Activated CD8-positive, alpha-beta memory T cell treated with anti-CD3 and anti-CD28 coated beads for 4 hours (primary cell): Measurements from ENCODE around the gene ADAMTS9.

Experiments used
- DNase-seq, 2 donors: peaks; one replicate each; pipeline ENCODE4 v3.0.0-alpha.2; 2020; ENCODE audit warnings: low read depth in 2 of 2

Gene ADAMTS9

DNA sequence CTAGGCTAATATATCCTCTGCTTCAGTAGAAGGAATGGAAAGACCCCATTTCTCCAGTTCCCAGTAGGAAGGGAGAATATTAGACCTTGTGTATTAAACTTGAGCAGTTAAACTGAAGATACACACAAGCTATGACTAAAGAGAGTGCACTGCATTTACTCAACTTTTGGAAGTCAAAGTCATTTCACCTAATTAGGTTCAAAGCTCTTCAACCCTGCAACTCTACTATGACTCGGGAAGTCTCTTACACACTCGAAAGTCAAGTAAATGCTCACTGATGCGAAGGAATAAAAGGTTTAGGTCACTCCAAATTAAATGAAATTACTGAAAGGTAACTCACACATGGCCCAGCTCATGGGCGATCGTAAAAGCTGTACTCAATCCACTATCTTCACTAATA is 33.8 kb downstream of the ADAMTS9 start:
- no peak for DNase-seq

- no peak for DNase-seq
These were observed 34.7 kb downstream of the ADAMTS9 start for GRCh38 chr3:64653101-64653500.

GRCh38 chr3:64651741-64652241 is 36.0 kb downstream of the ADAMTS9 start:
- no peak for DNase-seq

GRCh38 chr3:64651303-64651702 is 36.5 kb downstream of the ADAMTS9 start:
- DNase-seq, result no peak

GRCh38 chr3:64650715-64651114 is 37.1 kb downstream of the ADAMTS9 start:
- DNase-seq, result no peak

GRCh38 chr3:64650096-64650622 is 37.6 kb downstream of the ADAMTS9 start:
- DNase-seq, result no peak

DNA sequence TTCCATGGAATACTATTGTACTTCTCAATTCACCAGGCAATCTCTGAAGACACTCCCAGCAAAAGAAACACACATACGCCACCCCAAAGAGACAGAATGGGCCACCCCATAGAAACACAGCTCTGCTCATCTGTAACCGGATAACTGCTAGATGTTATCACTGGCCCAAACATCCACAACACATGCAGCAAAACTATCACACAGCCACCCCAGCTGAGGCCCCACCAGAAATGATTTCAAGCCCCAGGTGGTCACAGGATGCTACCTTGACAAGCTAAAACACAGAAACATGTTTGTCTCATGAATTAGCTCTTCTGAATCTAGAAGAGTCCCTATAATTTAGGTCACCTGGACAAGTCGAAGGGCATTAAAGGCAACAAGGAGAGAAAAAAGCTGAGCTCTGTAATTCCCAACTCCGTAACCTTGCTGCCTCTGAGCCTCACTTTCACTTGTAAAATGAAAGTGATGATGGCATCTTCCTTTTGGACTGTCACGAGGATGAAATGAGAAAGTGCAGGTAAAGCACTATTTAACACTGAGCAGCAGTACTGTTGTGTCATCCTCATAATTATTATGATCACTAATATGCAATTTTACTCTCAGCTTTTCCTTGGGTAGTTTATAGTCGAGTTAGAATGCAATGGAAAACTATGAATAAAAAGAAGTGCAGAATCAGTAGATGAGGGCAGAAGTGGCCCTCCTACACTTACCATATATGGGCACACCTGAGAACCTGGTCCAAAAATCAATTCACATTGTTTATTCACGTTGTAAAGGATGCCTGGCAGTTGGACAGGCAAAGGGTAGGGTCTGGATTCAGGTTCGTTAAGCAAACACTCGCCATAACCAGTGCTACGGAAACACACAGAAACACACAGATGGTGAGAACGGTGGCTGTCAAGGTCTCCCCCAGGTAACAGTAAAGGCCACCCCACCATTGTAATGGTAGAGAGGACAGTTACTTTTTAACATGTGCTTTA is 38.6 kb downstream of the ADAMTS9 start:
- DNase-seq, result no peak

DNA sequence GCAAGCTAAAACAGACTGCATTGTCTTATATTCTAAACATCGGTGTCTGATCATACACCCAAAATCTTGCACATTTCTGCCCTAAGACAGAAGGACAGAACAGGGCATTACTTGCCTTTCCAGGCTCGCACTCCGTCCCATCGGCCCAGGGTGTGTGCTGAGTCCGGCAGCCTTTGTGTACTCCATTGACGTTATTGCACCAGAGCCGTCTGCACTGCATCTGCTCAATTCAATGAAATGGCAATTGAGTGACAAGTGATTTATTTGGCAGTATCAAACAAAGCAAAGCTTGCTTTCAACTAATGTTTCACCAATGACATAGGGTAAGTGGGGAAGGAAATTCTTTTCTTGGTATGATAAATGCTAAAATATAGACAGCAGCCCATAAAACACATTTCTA is 40.0 kb downstream of the ADAMTS9 start:
- DNase-seq, result no peak

DNA sequence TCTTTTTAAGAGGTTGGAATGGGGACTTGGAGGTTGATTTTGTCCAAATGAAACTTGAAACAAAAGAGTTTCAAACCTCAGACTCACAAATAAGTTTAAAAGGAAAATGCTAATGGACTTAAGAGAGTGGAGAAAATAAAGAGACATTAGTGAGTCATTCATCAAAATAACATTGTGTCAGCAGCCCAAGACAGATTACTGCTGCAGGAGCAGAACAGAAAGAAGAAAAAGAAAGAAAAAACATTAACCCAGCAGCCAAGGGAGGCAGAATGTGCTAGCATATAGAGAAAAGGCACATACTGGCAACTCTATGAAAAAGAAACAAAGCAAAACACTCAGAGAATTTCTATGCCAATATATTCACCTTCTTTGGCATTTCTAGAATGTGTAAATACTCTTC is 42.6 kb downstream of the ADAMTS9 start:
- no peak for DNase-seq

GRCh38 chr3:64644483-64644882 is 43.3 kb downstream of the ADAMTS9 start:
- DNase-seq, result no peak

DNA sequence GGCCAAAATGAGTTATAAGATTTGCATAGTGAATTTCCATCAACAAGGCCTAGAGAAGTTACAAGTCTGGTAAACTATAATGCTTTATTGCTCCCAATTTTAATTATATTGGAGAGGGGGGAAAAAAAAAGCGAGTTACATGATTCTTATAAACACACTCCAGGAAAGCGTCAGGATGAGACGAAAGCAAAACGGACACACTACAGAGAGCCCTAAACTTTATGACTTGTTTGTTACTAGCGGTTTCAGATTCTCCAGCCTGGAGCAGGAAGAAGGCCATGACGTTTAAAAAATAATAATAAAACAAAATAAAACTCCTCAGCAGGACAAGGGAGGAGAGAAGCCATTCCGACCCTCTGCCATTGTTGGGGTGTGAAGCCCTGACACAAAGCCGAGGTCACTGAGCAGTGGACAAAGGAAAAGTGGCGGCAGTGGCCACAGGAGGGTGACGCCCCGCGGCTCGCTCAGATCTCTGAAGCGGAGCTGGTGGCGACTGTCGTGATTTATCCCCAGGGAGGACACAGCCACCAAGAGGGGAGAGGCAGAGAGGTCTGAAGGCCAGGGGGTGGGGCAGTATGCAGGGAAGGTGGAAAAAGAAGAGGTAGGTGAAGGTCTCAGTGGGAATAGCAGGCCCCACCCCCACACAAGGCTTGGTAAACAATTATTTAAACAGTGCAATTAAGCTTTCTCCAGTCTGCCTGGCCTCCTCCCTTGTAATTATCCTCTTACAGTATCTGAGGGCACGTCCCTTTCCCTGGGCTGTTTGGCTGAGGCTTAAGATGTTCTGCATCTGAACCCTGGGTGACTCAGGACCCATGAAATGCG is 45.3 kb downstream of the ADAMTS9 start:
- DNase-seq, result no peak

DNA sequence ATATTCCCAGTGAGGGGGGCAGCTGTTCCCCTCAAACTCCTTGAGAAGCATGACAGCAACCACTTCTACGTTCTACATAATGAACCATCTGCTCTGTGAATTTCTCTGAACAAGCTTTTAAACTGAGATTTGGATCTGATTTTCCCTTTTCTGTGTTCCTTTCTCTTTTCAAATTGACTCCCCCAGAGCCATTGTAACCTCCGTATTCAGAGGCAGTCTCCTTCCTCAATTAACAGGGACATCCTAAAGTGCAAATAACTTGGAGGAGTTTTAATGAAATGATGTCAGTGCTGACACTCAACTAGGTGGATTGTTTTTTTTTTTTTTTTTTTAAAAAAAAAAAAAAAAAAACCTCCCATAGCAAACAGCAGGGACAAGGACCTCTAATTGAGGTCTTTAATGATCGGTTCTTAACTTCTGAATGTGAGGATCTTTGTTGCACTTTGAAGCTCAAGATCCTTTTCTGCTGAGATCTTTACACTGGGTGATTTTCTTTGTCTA is 48.8 kb downstream of the ADAMTS9 start:
- no peak for DNase-seq

GRCh38 chr3:64638511-64638910 is 49.3 kb downstream of the ADAMTS9 start:
- DNase-seq, result no peak

- no peak for DNase-seq
These were observed 53.4 kb downstream of the ADAMTS9 start for GRCh38 chr3:64634417-64634816.

GRCh38 chr3:64631951-64632350 is 55.8 kb downstream of the ADAMTS9 start:
- no peak for DNase-seq

- DNase-seq, result no peak
These were observed 60.1 kb downstream of the ADAMTS9 start for GRCh38 chr3:64627471-64628321.

GRCh38 chr3:64627042-64627441 is 60.8 kb downstream of the ADAMTS9 start:
- no peak for DNase-seq

DNA sequence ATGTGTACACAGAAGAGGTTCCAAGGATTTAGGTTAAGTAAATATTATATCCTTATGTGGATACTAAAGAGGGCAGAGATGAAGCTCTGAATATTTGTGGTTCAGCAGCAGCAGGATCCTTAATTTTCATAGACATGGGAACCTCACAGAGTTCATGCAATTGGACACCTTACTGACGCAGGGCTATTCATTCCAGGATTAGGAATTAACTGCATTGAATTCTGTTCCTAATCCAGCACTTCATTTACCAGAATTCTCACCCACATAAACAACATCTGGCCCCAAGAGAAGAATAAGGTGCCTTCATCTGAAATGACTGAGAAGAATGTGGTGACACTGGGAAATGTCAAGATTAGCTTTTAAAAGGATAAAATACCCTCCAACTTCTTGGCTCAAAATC is 62.4 kb downstream of the ADAMTS9 start:
- DNase-seq, result no peak

DNA sequence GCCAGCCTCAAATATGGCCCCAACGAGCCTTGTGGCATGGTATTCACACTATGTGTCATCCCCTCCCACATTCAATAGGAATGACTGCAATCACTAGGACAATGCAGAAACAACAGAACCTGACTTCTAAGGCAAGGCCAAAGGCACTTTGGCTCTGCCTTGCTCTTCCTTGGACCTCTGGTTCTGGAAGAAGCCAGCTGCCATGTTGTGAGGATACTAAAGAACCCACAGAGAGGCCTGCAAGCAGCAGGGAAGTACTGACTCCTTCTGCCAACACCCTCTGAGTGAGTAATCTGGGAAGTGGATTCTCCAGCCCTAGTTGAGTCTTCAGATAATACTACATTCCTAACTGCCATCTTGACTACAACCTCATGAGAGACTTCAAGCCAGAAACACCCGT is 64.7 kb downstream of the ADAMTS9 start:
- no peak for DNase-seq

DNA sequence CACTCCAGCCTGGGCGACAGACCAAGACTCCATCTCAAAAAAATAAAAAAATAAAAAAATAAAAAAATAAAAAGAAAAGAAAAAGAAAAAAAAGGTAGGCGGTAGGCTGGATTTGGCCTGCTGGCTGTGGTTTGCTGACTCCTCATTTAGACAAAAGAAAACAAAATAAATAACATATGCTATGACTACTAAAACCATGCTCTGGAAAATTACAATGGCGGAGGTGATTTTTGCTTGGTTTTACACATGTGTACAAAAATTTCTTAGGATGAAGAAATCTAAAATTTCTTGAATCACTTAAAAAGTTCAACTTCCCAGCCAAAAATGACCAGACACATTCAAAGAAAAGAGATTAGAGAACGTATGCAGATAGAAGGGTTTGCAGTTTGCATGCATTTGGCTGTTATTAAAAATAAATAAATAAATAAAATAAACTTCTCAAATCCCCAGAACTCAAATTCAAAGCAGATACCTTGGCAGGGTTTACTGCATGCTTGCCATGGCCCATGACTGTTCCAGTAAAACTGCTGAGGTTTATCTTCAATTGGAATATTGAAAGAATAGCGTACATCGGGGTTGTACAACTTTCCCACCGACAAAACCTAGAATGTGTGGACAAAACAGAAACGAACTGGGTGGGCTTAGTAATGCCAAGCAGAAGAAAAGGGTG is 65.9 kb downstream of the ADAMTS9 start:
- DNase-seq, result no peak

- no peak for DNase-seq
These were observed 66.5 kb downstream of the ADAMTS9 start for GRCh38 chr3:64621275-64621674.
